Activated T-helper 1 cell treated with Interleukin-2 at 50 U/mL for 16 hours (primary cell): ENCODE measurements around the gene COMMD7.

ENCODE experiments used
- DNase-seq: peaks from one replicate; pipeline ENCODE4 v3.0.0-alpha.2; 2020; ENCODE audit warnings: low read depth

Gene COMMD7

GRCh38 chr20:32675223-32675975, 67.9 kb downstream of the COMMD7 start:
- DNase-seq = no peak

GRCh38 chr20:32674362-32674789, 68.9 kb downstream of the COMMD7 start:
- peak; percentile 54 for DNase-seq

DNA sequence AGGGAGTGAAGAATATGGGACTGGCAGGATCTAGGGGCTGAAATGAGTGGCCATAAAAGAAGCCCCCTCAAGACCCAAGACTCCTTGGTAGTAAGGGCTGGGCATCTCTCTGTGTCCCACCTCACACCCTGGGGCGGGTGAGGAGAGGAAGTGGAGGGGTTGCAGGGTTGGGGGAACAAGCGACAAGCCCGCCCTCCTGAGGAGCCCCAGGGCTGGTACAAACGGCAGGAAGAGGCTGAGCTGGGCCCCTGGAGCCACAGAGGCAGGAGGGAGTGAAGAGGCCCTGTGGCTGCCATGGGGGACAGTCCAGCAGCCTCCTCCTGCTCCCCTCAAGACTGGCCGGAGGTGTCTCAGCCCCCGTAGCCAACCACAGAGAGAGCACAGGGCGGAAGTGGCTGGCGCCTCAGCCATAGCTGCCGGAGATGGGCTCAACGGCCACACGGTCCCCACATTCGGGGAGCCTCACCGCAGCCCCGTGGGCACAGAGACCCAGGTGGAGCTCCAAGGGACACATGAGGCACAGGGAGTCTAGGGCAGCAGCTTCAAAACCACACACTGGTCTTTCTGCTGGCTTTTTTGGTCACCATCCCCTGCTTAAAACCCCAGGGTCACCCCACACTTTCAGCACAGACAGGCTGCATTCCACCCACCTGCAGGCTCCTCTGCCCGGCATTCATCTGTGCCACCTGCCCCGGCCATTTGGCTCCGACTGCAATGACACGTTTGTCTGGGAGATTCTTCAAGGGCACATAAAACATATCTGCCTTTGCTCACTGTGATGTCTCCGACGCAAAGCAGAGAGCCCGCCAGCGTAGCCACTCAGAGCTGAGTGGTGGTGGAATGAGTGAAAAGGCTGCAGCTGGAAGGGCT, 70.0 kb downstream of the COMMD7 start:
- DNase-seq = no peak

DNA sequence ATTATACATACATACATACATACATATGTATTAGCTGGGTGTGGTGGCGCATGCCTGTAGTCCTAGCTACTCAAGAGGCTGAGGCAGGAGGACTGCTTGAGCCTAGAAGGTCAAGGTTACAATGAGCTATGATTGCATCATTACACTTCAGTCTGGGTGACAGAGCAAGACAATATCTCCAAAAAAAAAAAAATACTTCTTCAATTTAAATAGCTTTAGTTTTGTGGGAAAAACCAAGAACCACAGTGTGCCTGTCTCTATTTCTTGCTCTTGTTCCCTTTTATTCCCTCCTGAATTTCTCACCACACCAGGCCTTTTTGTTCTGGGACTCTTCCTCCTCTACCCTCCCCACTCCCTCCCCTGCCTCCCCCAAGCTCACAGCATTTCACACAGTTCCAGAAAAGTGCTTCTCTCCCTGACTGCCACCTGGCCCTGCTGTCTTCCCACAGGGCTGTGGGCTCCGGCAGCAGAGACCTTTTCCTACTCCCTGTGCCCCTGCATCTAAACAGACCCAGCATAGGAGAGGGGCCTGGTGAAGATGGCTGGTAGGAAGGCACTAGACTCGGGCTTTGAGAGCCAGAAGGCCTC, 70.8 kb downstream of the COMMD7 start:
- no peak for DNase-seq

DNA sequence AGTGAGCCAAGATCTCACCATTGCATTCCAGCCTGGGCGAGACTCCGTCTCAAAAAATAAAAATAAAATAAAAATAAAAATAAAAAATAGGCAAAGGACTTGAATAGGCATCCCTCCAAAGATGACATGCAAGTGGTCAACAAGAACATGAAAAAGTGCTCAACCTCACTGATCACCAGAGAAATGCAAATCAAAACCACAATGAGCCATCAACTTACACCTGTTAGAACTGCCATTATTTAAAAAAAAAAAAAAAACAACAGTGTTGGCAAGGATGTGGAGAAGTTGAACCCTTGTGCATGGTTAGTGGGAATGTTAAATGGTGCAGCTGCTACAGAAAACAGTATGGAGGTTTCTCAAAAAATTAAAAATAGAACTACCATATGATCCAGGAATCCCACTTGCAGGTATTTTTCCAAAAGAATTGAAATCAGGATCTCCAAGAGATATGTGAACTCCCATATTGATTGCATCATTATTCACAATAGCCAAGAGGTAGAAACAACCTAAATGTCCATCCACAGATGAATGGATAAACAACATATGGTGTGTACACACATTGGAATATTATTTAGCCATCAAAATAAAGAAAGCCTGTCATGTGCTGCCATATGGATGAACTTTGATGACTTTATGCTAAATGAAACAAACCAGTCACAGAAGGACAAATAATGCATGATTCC, 72.4 kb downstream of the COMMD7 start:
- DNase-seq = no peak

DNA sequence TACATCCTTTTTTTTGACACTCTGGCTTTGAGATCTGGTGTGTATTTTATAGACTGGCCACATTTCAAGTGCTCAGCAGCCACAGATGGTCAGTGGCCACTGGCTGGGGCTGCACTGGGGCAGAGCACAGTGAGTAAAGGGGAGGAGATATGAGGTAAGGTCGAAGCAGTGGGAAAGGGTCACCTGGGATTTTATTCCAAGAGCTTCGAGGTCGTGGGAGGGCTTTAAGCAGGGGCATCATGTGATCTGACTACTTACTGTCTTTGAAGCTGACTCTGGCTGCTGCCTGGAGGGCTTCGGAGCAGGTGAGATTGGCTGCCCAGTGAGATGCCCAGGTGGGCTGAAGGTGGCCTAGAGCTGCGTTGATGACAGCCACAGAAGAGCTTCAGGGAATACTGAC, 76.2 kb downstream of the COMMD7 start:
- no peak for DNase-seq

DNA sequence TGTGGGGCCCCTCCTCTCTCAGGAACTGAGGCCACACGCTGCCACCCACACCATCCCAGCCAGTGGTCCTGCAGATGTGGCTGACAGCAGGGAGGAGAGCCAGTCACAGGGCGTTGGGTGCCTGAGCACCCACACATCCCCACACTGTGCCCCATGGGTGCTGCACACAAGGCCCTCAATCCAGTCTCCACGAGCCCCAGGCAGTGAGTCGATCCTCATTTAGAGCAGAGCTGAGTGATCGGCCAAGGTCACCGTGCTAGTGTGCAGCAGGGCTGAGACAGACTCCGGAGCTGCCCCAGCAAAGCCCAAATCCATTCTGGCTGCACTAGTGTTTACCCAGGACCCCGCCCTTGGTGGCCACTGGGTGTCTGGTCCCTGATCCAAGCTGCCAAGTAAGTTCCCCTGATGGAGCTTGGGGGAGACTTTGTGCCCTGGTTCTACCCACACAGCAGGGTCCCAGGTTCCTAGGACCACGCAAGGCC, 78.5 kb downstream of the COMMD7 start:
- DNase-seq = no peak

DNA sequence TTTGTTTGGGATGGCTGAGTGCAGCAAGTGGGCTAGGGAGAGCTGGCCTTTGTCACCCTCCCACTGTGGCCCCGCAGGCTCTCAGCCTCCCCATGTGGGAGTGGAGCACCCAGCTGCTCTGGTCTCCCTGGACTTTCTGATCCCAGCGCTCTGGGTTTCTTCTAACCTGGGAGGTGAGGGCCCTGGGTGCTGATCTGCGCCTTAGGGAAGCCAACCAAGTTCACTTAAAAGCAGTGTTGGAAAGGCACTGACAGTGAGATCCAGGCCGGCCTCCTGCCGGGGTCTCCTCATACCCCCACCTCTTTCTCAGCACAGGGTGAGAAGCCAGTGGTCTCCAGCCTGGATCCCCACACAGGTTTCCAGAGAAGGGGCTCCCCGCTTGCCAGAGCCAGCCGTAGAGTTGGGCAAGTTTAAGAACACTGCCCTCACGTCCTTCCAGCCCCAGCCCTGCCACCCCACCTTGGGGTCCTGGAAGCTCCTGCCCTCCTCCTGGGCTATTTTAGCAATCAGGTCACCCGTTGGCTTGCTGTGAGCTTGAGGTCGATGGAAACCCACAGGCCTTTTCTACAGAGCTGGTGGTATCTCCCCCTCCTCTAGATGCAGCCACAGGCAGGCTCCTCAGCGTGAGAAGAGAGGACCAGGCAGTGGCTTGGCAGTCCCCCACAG, 79.1 kb downstream of the COMMD7 start:
- DNase-seq = no peak

GRCh38 chr20:32663335-32664011, 79.8 kb downstream of the COMMD7 start:
- DNase-seq = no peak

- no peak for DNase-seq
Observed at GRCh38 chr20:32661820-32662528, 81.3 kb downstream of the COMMD7 start.

DNA sequence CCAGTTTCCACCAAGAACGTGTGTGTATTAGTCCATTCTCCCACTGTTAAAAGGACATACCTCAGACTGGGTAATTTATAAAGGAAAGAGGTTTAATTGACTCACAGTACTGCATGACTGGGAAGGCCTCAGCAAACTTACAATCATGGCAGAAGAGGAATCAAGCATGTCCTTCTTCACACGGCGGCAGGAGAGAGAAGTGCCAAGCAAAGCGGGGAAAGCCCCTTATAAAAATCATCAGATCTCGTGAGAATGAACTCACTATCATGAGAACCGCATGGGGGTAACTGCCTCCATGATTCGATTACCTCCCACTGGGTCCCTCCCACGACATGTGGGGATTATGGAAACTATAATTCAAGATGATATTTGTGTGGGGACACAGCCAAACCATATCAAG, 82.6 kb downstream of the COMMD7 start:
- no peak for DNase-seq

DNA sequence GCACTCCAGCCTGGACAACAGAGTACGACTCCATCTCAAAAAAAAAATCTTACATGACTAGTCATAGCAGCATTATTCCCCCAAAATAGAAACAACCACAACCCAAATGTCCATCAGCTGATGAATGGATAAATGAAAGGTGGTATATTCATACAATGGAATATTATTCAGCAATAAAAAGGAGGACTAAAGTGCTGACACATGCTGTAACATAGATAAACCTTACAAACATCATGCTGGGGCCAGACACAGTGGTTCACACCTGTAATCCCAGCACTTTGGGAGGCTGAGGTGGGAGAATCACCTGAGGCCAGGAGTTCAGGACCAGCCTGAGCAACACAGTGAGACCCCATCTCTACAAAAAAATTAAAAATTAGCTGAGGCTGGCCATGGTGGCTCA, 86.4 kb downstream of the COMMD7 start:
- DNase-seq = no peak

DNA sequence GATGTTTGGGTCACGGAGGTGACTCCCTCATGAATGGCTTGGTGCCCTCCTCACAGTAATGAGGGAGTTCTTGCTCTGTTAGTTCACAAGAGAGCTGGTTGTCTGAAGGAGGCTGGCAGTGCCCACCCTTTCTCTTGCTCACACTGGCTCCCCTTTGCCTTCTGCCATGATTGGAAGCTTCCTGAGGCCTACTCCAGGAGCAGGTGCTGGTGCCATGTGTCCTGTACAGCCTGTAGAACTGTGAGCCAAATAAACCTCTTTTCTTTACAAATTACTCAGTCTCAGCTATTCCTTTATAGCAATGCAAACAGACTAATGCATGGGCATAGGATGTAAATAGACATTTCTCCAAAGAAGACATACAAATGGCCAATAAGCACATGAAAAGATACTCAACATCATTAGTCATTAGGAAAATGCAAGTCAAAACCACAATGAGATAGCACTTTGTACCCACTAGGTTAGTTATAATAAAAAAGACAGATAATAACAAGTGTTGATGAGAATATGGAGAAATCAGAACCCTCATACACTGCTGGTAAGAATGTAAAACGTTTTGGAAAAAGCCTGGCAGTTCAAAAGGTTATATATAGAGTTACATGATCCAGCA, 87.3 kb downstream of the COMMD7 start:
- no peak for DNase-seq

DNA sequence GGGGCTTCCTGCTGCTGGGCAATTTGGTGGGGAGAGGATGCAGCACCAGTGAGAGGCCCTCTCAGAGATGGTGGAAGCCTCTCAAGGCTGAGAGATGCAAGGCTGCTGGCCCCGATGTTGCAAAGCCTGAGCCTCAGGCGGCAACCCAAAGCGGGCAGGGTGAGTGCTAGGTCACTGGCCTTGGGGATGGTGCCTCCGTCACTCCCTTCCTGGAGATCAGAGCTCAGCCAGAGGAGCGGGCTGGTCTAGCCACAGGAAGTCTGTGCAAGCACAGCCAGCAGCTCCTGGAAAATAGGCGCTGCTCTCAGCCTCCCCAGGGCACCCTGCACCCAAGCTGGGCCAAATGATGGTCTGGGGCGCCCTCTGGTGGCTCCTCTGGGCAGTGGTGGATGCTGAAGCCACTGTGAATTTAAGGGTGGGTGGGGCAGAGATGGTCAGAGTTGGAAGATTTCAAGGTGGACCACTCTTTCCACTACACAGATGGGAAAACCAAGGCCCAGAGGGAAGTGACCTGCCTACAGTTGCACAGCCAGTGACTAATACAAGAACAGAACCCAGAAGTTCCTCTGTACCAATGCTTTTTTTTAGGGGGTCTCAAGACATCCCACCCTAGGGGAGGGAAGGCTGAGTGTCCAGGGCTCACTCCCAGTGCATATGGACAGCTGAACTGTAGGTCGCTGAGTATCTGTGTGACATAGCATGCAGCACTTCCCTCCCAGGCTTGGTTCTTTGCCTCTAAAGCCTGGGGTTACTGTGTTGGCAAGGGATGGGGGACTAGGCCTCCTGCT, 90.3 kb downstream of the COMMD7 start:
- peak; percentile 80 for DNase-seq
